HepG2 (cell line): ENCODE results near the gene TMED3. TPM values are rescaled to one million over a fixed set of nuclear protein-coding genes. Genes with fewer than 3 reads are reported as not detected.

ENCODE experiments used
- ATAC-seq: fragments of 200-7000 bp; cut with Tn5 transposase; 3 replicates; pipeline ENCODE4 v1.9.1; 2020; ENCODE audit warnings: mild to moderate bottlenecking, moderate library complexity
- BruUV-seq: library from RNA; stranded (reverse); fragments of 400-500 nt; replicated peaks from 2 replicates; lab custom pipeline; 2021; lab: Mats Ljungman, UMichigan
- CTCF ChIA-PET: fragments of 300-600 bp; formaldehyde crosslinking; extraction: SDS; loops from one replicate; lab custom pipeline; 2021; ENCODE audit warnings: low total read pairs, inconsistent platforms, low intra/inter-chr PET ratio; lab: Yijun Ruan, JAX
- POLR2A ChIA-PET: fragments of 350-600 bp; sonication (Branson Sonifier 250); formaldehyde crosslinking; loops from one replicate; lab custom pipeline; 2020; ENCODE audit warnings: antibody characterized with exemption, inconsistent platforms; lab: Yijun Ruan, JAX
- DNase-seq: peaks from one replicate; pipeline ENCODE4 v3.0.0-alpha.2; 2015; ENCODE audit warnings: low spot score
- FAIRE-seq: peaks from 3 replicates; lab custom pipeline; 2011; peaks lifted over from hg19 to GRCh38; lab: Jason Lieb, UNC
- H2AFZ ChIP-seq: one replicate; pipeline ENCODE4 v1.6.1; 2011; ENCODE audit warnings: low read length, inconsistent platforms
- H3K27ac ChIP-seq: fragments of 300-600 bp; 3 replicates; pipeline ENCODE4 v1.8.0; 2011; ENCODE audit warnings: mixed run types, mild to moderate bottlenecking, mixed read lengths, low read length, inconsistent platforms; ENCODE audit not compliant: insufficient read depth; ENCODE audit errors: extremely low read length
- H3K27me3 ChIP-seq, 2 experiments: fragments of 200-600 bp in 1 of 2; 2 replicates in 1 of 2; 3 replicates in 1 of 2; pipeline versions ENCODE4 v1.6.0 to v1.8.0; 2011; ENCODE audit warnings: low read length in 2 of 2, mild to moderate bottlenecking in 2 of 2, moderate library complexity in 2 of 2, inconsistent platforms in 1 of 2; ENCODE audit not compliant: insufficient read depth in 2 of 2, control insufficient read depth in 1 of 2
- H3K36me3 ChIP-seq, 2 experiments: fragments of 200-600 bp in 1 of 2; replicated peaks in 1 of 2; 2 replicates in 1 of 2; 3 replicates in 1 of 2; pipeline versions ENCODE4 v1.5.1 to v1.8.0; 2011; ENCODE audit warnings: low read length in 2 of 2, inconsistent platforms in 1 of 2; ENCODE audit not compliant: insufficient read depth in 2 of 2, control insufficient read depth in 1 of 2
- H3K4me1 ChIP-seq: 2 replicates; pipeline ENCODE4 v1.5.1; 2012; ENCODE audit warnings: low read length, inconsistent platforms; ENCODE audit not compliant: insufficient read depth
- H3K4me2 ChIP-seq: 2 replicates; pipeline ENCODE4 v1.6.0; 2011; ENCODE audit warnings: low read depth, low read length, inconsistent platforms
- H3K4me3 ChIP-seq, 3 experiments: fragments of 200-600 bp in 1 of 3; sonication (generic), shearing (Covaris generic) in 1 of 3; replicated peaks in 1 of 3; 2 replicates each; pipeline ENCODE4 v1.5.1; 2011 to 2016; ENCODE audit warnings: low read length in 3 of 3, inconsistent platforms in 2 of 3, low read depth in 2 of 3, mild to moderate bottlenecking in 2 of 3, control low read depth in 1 of 3, mixed read lengths in 1 of 3; ENCODE audit not compliant: insufficient read depth in 1 of 3
- H3K79me2 ChIP-seq: one replicate; pipeline ENCODE4 v1.6.1; 2011; ENCODE audit warnings: low read length, inconsistent platforms; ENCODE audit not compliant: insufficient read depth
- H3K9ac ChIP-seq: 2 replicates; pipeline ENCODE4 v1.6.0; 2011; ENCODE audit warnings: mild to moderate bottlenecking, low read depth, low read length, inconsistent platforms; ENCODE audit not compliant: insufficient read depth
- H3K9me3 ChIP-seq: 2 replicates; pipeline ENCODE4 v1.5.1; 2012; ENCODE audit warnings: mild to moderate bottlenecking, low read length
- H4K20me1 ChIP-seq: 2 replicates; pipeline ENCODE4 v1.6.0; 2011; ENCODE audit warnings: inconsistent platforms, mild to moderate bottlenecking, low read length, moderate library complexity; ENCODE audit not compliant: insufficient read depth
- CSRNP2 ChIP-seq: sonication (generic); formaldehyde crosslinking; conservative IDR thresholded peaks from 2 replicates; pipeline ENCODE4 v1.8.0; 2022; ENCODE audit warnings: low read depth, missing genetic modification reagents
- GMEB2 ChIP-seq: IDR thresholded peaks from 2 replicates; pipeline ENCODE4 v1.6.1; 2016; ENCODE audit warnings: missing biosample characterization, missing genetic modification reagents, low read depth
- IKZF1 ChIP-seq: fragments of 450-650 bp; IDR thresholded peaks from 2 replicates; pipeline ENCODE4 v1.7.1; 2016
- MEIS1 ChIP-seq: sonication (generic); formaldehyde crosslinking; IDR thresholded peaks from 2 replicates; pipeline ENCODE4 v1.9.0; 2021; ENCODE audit warnings: mild to moderate bottlenecking, missing genetic modification reagents, moderate library complexity, borderline replicate concordance
- SRSF1 ChIP-seq: fragments of 200-400 bp; formaldehyde crosslinking; optimal IDR thresholded peaks from 2 replicates; pipeline ENCODE3; 2017; ENCODE audit warnings: mild to moderate bottlenecking, low read depth, low read length, moderate library complexity
- TAF1 ChIP-seq: sonication (generic); formaldehyde crosslinking; IDR thresholded peaks from 2 replicates; pipeline ENCODE4 v1.4.0; 2020; ENCODE audit warnings: missing genetic modification reagents
- TBX3 ChIP-seq: fragments of 450-650 bp; IDR thresholded peaks from 2 replicates; pipeline ENCODE4 v1.6.1; 2017; ENCODE audit warnings: antibody characterized with exemption, mild to moderate bottlenecking, inconsistent platforms, borderline replicate concordance
- TCF7L2 ChIP-seq: IDR thresholded peaks from 2 replicates; pipeline ENCODE4 v1.6.1; 2011; ENCODE audit warnings: mild to moderate bottlenecking, low read depth, low read length, moderate library complexity
- TRIM24 ChIP-seq: sonication (generic); formaldehyde crosslinking; IDR thresholded peaks from 2 replicates; pipeline ENCODE4 v1.8.0; 2022; ENCODE audit warnings: mild to moderate bottlenecking, missing genetic modification reagents
- ZBTB20 ChIP-seq: sonication (generic); formaldehyde crosslinking; IDR thresholded peaks from 2 replicates; pipeline ENCODE4 v1.8.1; 2023; ENCODE audit warnings: missing genetic modification reagents, low read depth, mild to moderate bottlenecking, borderline replicate concordance
- ZNF317 ChIP-seq: sonication (generic); formaldehyde crosslinking; IDR thresholded peaks from 2 replicates; pipeline ENCODE4 v1.5.0; 2020; ENCODE audit warnings: mild to moderate bottlenecking, missing genetic modification reagents
- ZNF382 ChIP-seq: sonication (generic); formaldehyde crosslinking; IDR thresholded peaks from 2 replicates; pipeline ENCODE4 v1.5.0; 2020; ENCODE audit warnings: missing genetic modification reagents, mild to moderate bottlenecking, borderline replicate concordance
- ZNF576 ChIP-seq: sonication (generic); formaldehyde crosslinking; IDR thresholded peaks from 2 replicates; pipeline ENCODE4 v1.4.0; 2020; ENCODE audit warnings: mild to moderate bottlenecking, missing genetic modification reagents
- ZNF713 ChIP-seq: sonication (generic); formaldehyde crosslinking; IDR thresholded peaks from 2 replicates; pipeline ENCODE4 v1.4.0; 2020; ENCODE audit warnings: mild to moderate bottlenecking, missing genetic modification reagents
- ZNF816 ChIP-seq: sonication (generic); formaldehyde crosslinking; IDR thresholded peaks from 2 replicates; pipeline ENCODE4 v1.8.0; 2022; ENCODE audit warnings: missing genetic modification reagents, mild to moderate bottlenecking, borderline replicate concordance
- ZSCAN9 ChIP-seq: IDR thresholded peaks from 2 replicates; pipeline ENCODE4 v1.6.1; 2016; ENCODE audit warnings: borderline replicate concordance
- WGBS: methylation state at CpG from one replicate; pipeline ENCODE4 v1.1.6; 2017; ENCODE audit warnings: low lambda C conversion rate; 5-methylcytosine and 5-hydroxymethylcytosine counted together
- in situ Hi-C: cut with HindIII; loops from 2 replicates; pipeline ENCODE4 v1.10.0; 2017; ENCODE audit warnings: low pct_unique_long_range_greater_than_20kb; ENCODE audit not compliant: extremely low pct_ligation_motif_present
- intact Hi-C: fragments of 100-400 bp; cut with micrococcal nuclease; formaldehyde crosslinking; loops from one replicate; pipeline ENCODE4 v1.10.0; 2022; ENCODE audit not compliant: unreplicated experiment
- polyA plus RNA-seq, 8 experiments: library from polyadenylated mRNA; depleted of rRNA in 3 of 8; stranded (reverse) in 7 of 8; unstranded in 1 of 8; fragments of >200 nt; fragmentation: Illumina TruSeq in 4 of 8; extraction: Trizol in 4 of 8; gene quantifications; 2 replicates each; pipeline versions ENCODE4 v1.2.1 to v1.2.3, GENCODE V29; 2011 to 2016; ENCODE audit warnings: low read depth in 4 of 8, missing spikeins in 1 of 8, mixed read lengths in 1 of 8; ENCODE audit not compliant: insufficient read depth in 1 of 8
- total RNA-seq, 5 experiments: library from RNA; depleted of rRNA; stranded (reverse); fragments of >200 nt; fragmentation: Illumina TruSeq; extraction: Trizol; gene quantifications; 2 replicates each; pipeline ENCODE4 v1.2.3, GENCODE V29; 2016; ENCODE audit warnings: low read depth in 1 of 5

TMED3 gene
- total and polyA plus RNA-seq, 2 of the 13 experiments (the other 11 are each of a cell fraction or from before 2014, with no cell fraction given): 125 to 155 TPM

- no peak overlapping the region for H3K4me2 ChIP-seq
- H3K36me3 ChIP-seq: no peaks in the 10 kb centered on the region
- no peak for DNase-seq
- H3K9me3 ChIP-seq: no peaks in the 10 kb centered on the region
- no peak for ATAC-seq
- intact Hi-C loops: no loop called here
- ChIA-PET CTCF (no interaction called here), POLR2A (no interaction called here)
- no peaks in the 10 kb centered on the region for H3K27me3 ChIP-seq
- no TSS peak for BruUV-seq
- no peak overlapping the region for H3K4me3 ChIP-seq
- 28% methylated on average over 3 of the region's 3 CpGs for WGBS
- no peaks in the 10 kb centered on the region for H4K20me1 ChIP-seq
- TF ChIP-seq ZNF576 (CRISPR knock-in tag) (no peak), ZBTB20 (CRISPR knock-in tag) (no peak)
- in situ Hi-C loops: no loop called here
- no peak overlapping the region for H3K9ac ChIP-seq
- no peak overlapping the region for H2AFZ ChIP-seq
- H3K27ac ChIP-seq: no peak overlapping the region
- H3K79me2 ChIP-seq: no peaks in the 10 kb centered on the region
- H3K4me1 ChIP-seq: no peaks in the 10 kb centered on the region
- no peak for FAIRE-seq
Observed at GRCh38 chr15:79358069-79358468, 47.2 kb downstream of the TMED3 start.

DNA sequence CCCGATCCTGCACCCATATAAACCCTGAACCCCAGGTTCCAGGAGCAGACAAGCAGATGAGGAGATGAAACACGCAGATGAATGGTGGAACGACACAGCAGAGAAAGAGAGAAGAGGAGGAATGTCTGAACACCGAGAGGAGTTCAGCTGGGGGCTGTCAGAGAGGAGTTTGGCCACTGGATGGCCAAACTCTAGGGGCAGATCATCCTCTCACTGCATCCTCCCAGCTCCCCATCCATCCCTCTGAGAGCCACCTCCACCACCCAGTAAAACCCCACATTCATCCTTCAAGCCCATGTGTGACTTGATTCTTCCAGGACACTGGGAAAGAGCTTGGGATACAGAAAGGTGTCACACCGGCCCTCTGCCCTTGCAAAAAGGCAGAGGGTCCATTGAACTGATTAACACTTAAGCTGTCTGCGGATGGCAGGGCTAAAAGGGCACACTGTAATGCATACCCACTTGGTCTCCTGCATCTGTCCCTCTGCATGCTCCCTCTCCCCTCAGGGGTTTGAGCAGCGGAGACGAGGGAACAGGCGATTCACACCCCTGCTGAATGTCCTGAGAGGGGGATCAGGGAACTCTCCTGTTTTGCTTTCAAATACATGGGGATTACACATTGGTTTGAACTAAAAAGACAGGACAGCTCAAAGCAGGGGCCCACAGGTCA, 53.8 kb downstream of the TMED3 start:
- Histone ChIP-seq H4K20me1 (no peaks in the 10 kb centered on the region), H3K4me3 (no peak overlapping the region), H3K4me2 (no peak overlapping the region), H3K27ac (no peak overlapping the region), H3K9ac (no peak overlapping the region), H3K4me1 (no peaks in the 10 kb centered on the region), H3K79me2 (no peaks in the 10 kb centered on the region), H3K27me3 (no peaks in the 10 kb centered on the region; a peak in 1 of 5 replicates), H3K36me3 (no peaks in the 10 kb centered on the region), H3K9me3 (no peaks in the 10 kb centered on the region), H2AFZ (no peak overlapping the region)
- ChIA-PET CTCF (interaction anchor here (0.8 kb wide), 1 partner anchor 17 kb away, joined by 3 read pairs; no protein-coding TSS in a partner anchor), POLR2A (no interaction called here)
- 74% methylated on average over 9 of the region's 9 CpGs for WGBS
- DNase-seq (no peak), FAIRE-seq (no peak), ATAC-seq (no peak)
- in situ Hi-C loops: no loop called here
- intact Hi-C loops: no loop called here
- BruUV-seq: no TSS peak
- TF ChIP-seq CSRNP2 (CRISPR knock-in tag) (no peak), IKZF1 (no peak), ZNF317 (CRISPR knock-in tag) (no peak), ZNF713 (CRISPR knock-in tag) (no peak), ZNF382 (CRISPR knock-in tag) (no peak), GMEB2 (no peak), ZSCAN9 (CRISPR knock-in tag) (no peak), ZNF816 (CRISPR knock-in tag) (no peak), TAF1 (no peak), TRIM24 (CRISPR knock-in tag) (no peak), TBX3 (no peak), MEIS1 (CRISPR knock-in tag) (no peak), TCF7L2 (no peak), SRSF1 (no peak)
